ENCODE measurements around the gene HS1BP3. TPM values are rescaled to one million over a fixed set of nuclear protein-coding genes. Genes with fewer than 3 reads are reported as not detected.

The HS1BP3 gene
- total RNA-seq, 1 donor from 2014 or later = 33.6 TPM

GRCh38 chr2:20674974-20675679 is 24.2 kb upstream of the HS1BP3 start:
- H3K4me1 Mint-ChIP-seq (ENCODE audit: unreplicated experiment) = peaks cover 75% of the 10 kb centered on the region
- peaks cover 5% of the 10 kb centered on the region for H3K27me3 Mint-ChIP-seq (ENCODE audit: unreplicated experiment)
- no peak for TF ChIP-seq CTCF (IDR thresholded peaks at IDR 0.05; ENCODE audit: unreplicated experiment)
- peak; percentile 37 for DNase-seq (ENCODE audit: low spot score)
- peak overlapping the region; percentile 86 for H3K4me3 Mint-ChIP-seq (ENCODE audit: unreplicated experiment)
- H3K9me3 Mint-ChIP-seq (ENCODE audit: unreplicated experiment) = no peaks in the 10 kb centered on the region
- peak overlapping the region; percentile 100 for H3K27ac Mint-ChIP-seq (ENCODE audit: unreplicated experiment)
- no peaks in the 10 kb centered on the region for H3K36me3 Mint-ChIP-seq (ENCODE audit: low read depth, unreplicated experiment)

- no peak for TF ChIP-seq CTCF (IDR thresholded peaks at IDR 0.05; ENCODE audit: unreplicated experiment)
- Mint-ChIP-seq H3K27me3 (ENCODE audit: unreplicated experiment) (peaks cover 9% of the 10 kb centered on the region), H3K4me3 (ENCODE audit: unreplicated experiment) (no peak overlapping the region), H3K36me3 (ENCODE audit: low read depth, unreplicated experiment) (no peaks in the 10 kb centered on the region), H3K4me1 (ENCODE audit: unreplicated experiment) (peaks cover 75% of the 10 kb centered on the region), H3K27ac (ENCODE audit: unreplicated experiment) (peak overlapping the region; percentile 100), H3K9me3 (ENCODE audit: unreplicated experiment) (no peaks in the 10 kb centered on the region)
- DNase-seq (ENCODE audit: low spot score) = no peak
Measured at GRCh38 chr2:20674309-20674965, 23.5 kb upstream of the HS1BP3 start.

GRCh38 chr2:20673686-20674308 is 22.9 kb upstream of the HS1BP3 start:
- Mint-ChIP-seq H3K36me3 (ENCODE audit: low read depth, unreplicated experiment) (no peaks in the 10 kb centered on the region), H3K4me1 (ENCODE audit: unreplicated experiment) (peaks cover 75% of the 10 kb centered on the region), H3K27me3 (ENCODE audit: unreplicated experiment) (peaks cover 11% of the 10 kb centered on the region), H3K4me3 (ENCODE audit: unreplicated experiment) (no peak overlapping the region), H3K27ac (ENCODE audit: unreplicated experiment) (peak overlapping the region; percentile 74), H3K9me3 (ENCODE audit: unreplicated experiment) (no peaks in the 10 kb centered on the region)
- DNase-seq (ENCODE audit: low spot score) = no peak
- no peak for TF ChIP-seq CTCF (IDR thresholded peaks at IDR 0.05; ENCODE audit: unreplicated experiment)

GRCh38 chr2:20672201-20672951 is 21.5 kb upstream of the HS1BP3 start:
- DNase-seq (ENCODE audit: low spot score) = peak; percentile 53
- H3K4me3 Mint-ChIP-seq (ENCODE audit: unreplicated experiment) = peak overlapping the region; percentile 77
- no peak for TF ChIP-seq CTCF (IDR thresholded peaks at IDR 0.05; ENCODE audit: unreplicated experiment)
- H3K9me3 Mint-ChIP-seq (ENCODE audit: unreplicated experiment) = no peaks in the 10 kb centered on the region
- peaks cover 4% of the 10 kb centered on the region for H3K36me3 Mint-ChIP-seq (ENCODE audit: low read depth, unreplicated experiment)
- H3K27me3 Mint-ChIP-seq (ENCODE audit: unreplicated experiment) = peaks cover 17% of the 10 kb centered on the region
- H3K4me1 Mint-ChIP-seq (ENCODE audit: unreplicated experiment) = peaks cover 69% of the 10 kb centered on the region
- H3K27ac Mint-ChIP-seq (ENCODE audit: unreplicated experiment) = peak overlapping the region; percentile 83

All from endothelial cell (in vitro differentiated cells).